Loucy (cell line): ENCODE measurements around the gene RNLS.

Experiments used
- H2AFZ ChIP-seq: fragments of 200-600 bp; sonication (generic); 2 replicates; pipeline ENCODE4 v1.6.0; 2016; ENCODE audit warnings: antibody characterized with exemption, mild to moderate bottlenecking, low read length, moderate library complexity
- H3F3A ChIP-seq: fragments of 200-600 bp; 2 replicates; pipeline ENCODE4 v1.6.0; 2016; ENCODE audit warnings: antibody characterized with exemption, low read depth, mild to moderate bottlenecking
- H3K27me3 ChIP-seq: fragments of 200-600 bp; sonication (generic); 2 replicates; pipeline ENCODE4 v1.6.1; 2014; ENCODE audit warnings: low read length, mild to moderate bottlenecking; ENCODE audit not compliant: insufficient read depth, poor library complexity, severe bottlenecking
- H3K36me3 ChIP-seq: fragments of 200-600 bp; sonication (generic); 2 replicates; pipeline ENCODE4 v1.6.1; 2016; ENCODE audit warnings: low read length; ENCODE audit not compliant: insufficient read depth
- H3K4me1 ChIP-seq: fragments of 200-600 bp; sonication (generic); 2 replicates; pipeline ENCODE4 v1.5.1; 2014; ENCODE audit warnings: low read length, mild to moderate bottlenecking; ENCODE audit not compliant: insufficient read depth, poor library complexity, severe bottlenecking
- H3K4me2 ChIP-seq: fragments of 200-600 bp; sonication (generic); 2 replicates; pipeline ENCODE4 v1.6.0; 2014; ENCODE audit warnings: antibody characterized with exemption, low read length, low read depth, mild to moderate bottlenecking; ENCODE audit not compliant: poor library complexity, severe bottlenecking
- H3K4me3 ChIP-seq: fragments of 200-600 bp; sonication (generic); 2 replicates; pipeline ENCODE4 v1.5.1; 2014; ENCODE audit warnings: low read length, mild to moderate bottlenecking, mixed read lengths; ENCODE audit not compliant: poor library complexity, severe bottlenecking
- H3K79me2 ChIP-seq: fragments of 200-600 bp; sonication (generic); 2 replicates; pipeline ENCODE4 v1.6.1; 2014; ENCODE audit warnings: low read length; ENCODE audit not compliant: insufficient read depth
- H3K9ac ChIP-seq: fragments of 200-600 bp; sonication (generic); 2 replicates; pipeline ENCODE4 v1.6.0; 2014; ENCODE audit warnings: mild to moderate bottlenecking, low read depth, low read length, moderate library complexity; ENCODE audit not compliant: poor library complexity, severe bottlenecking
- H3K9me2 ChIP-seq: fragments of 200-600 bp; sonication (generic); replicated peaks from 2 replicates; pipeline ENCODE4 v1.6.1; 2016; ENCODE audit warnings: low read depth, low read length, mixed read lengths
- H3K9me3 ChIP-seq: fragments of 200-600 bp; sonication (generic); 2 replicates; pipeline ENCODE4 v1.6.1; 2014; ENCODE audit warnings: mild to moderate bottlenecking, antibody characterized with exemption, low read length, low read depth; ENCODE audit not compliant: insufficient read depth
- H4K20me1 ChIP-seq: fragments of 200-600 bp; sonication (generic); 2 replicates; pipeline ENCODE4 v1.6.0; 2014; ENCODE audit warnings: antibody characterized with exemption, low read length, mild to moderate bottlenecking; ENCODE audit not compliant: insufficient read depth, poor library complexity, severe bottlenecking
- CTCF ChIP-seq: fragments of 200-600 bp; sonication (generic); conservative IDR thresholded peaks from 2 replicates; pipeline ENCODE4 v1.5.1; 2014; ENCODE audit warnings: mild to moderate bottlenecking, antibody characterized with exemption, low read length
- EZH2phosphoT487 ChIP-seq: fragments of 200-600 bp; IDR thresholded peaks from 2 replicates; pipeline ENCODE4 v1.6.1; 2018; ENCODE audit warnings: antibody characterized with exemption, mild to moderate bottlenecking, moderate library complexity, borderline replicate concordance

Gene RNLS

GRCh38 chr10:88592381-88592780 lies 9.3 kb upstream of the RNLS start:
- no peaks in the 10 kb centered on the region for H3K27me3 ChIP-seq
- H3K9ac ChIP-seq = no peak overlapping the region
- H3K4me2 ChIP-seq = no peak overlapping the region
- H3K79me2 ChIP-seq = no peaks in the 10 kb centered on the region
- H3K4me3 ChIP-seq = no peak overlapping the region
- H4K20me1 ChIP-seq = no peaks in the 10 kb centered on the region
- TF ChIP-seq CTCF (no peak), EZH2phosphoT487 (no peak)
- H3F3A ChIP-seq = no peaks in the 10 kb centered on the region
- H3K36me3 ChIP-seq = no peaks in the 10 kb centered on the region
- H3K9me3 ChIP-seq = no peaks in the 10 kb centered on the region
- H3K9me2 ChIP-seq = no peaks in the 10 kb centered on the region
- no peaks in the 10 kb centered on the region for H3K4me1 ChIP-seq
- H2AFZ ChIP-seq = no peak overlapping the region

GRCh38 chr10:88586462-88586861 lies 3.3 kb upstream of the RNLS start, which contains the start of gene LIPJ:
Gene LIPJ (plus strand): TSS chr10:88586762. CDS start chr10:88590688, 3,926 bp downstream.
- Histone ChIP-seq H3K9me2 (no peaks in the 10 kb centered on the region), H3F3A (no peaks in the 10 kb centered on the region), H3K79me2 (no peaks in the 10 kb centered on the region), H3K36me3 (no peaks in the 10 kb centered on the region), H3K27me3 (no peaks in the 10 kb centered on the region), H3K4me2 (no peak within 1 kb of the TSS), H3K4me1 (no peaks in the 10 kb centered on the region), H3K9me3 (no peaks in the 10 kb centered on the region), H3K4me3 (no peak within 1 kb of the TSS), H4K20me1 (no peaks in the 10 kb centered on the region), H3K9ac (no peak within 1 kb of the TSS), H2AFZ (no peak within 1 kb of the TSS)
- TF ChIP-seq EZH2phosphoT487 (no peak), CTCF (no peak)

GRCh38 chr10:88583584-88583957 lies 453 bp upstream of the RNLS start:
- Histone ChIP-seq H4K20me1 (no peaks in the 10 kb centered on the region), H3K79me2 (no peaks in the 10 kb centered on the region), H3K4me2 (peak overlapping the region; percentile 68), H3K27me3 (no peaks in the 10 kb centered on the region), H3K4me1 (no peaks in the 10 kb centered on the region), H3K9ac (peak overlapping the region; percentile 74), H3K9me3 (no peaks in the 10 kb centered on the region), H3K9me2 (no peaks in the 10 kb centered on the region), H3K36me3 (no peaks in the 10 kb centered on the region), H2AFZ (peak overlapping the region; percentile 91), H3F3A (no peaks in the 10 kb centered on the region), H3K4me3 (peak overlapping the region; percentile 79)
- TF ChIP-seq CTCF = no peak
- no peak for TF ChIP-seq EZH2phosphoT487
